HepG2 (cell line): ENCODE measurements around the gene PRR19. TPM values are rescaled to one million over a fixed set of nuclear protein-coding genes. Genes with fewer than 3 reads are reported as not detected.

ENCODE experiments used
- BCL6 ChIP-seq: IDR thresholded peaks from 2 replicates; pipeline ENCODE4 v1.6.1; 2016; ENCODE audit warnings: missing genetic modification reagents, missing compliant biosample characterization
- DNMT1 ChIP-seq: sonication (generic); formaldehyde crosslinking; IDR thresholded peaks from 2 replicates; pipeline ENCODE4 v1.5.1; 2020; ENCODE audit warnings: mild to moderate bottlenecking, missing genetic modification reagents
- FOXA3 ChIP-seq: IDR thresholded peaks from 2 replicates; pipeline ENCODE4 v1.6.1; 2016; ENCODE audit warnings: missing genetic modification reagents, missing compliant biosample characterization
- FOXK1 ChIP-seq: sonication (generic); formaldehyde crosslinking; IDR thresholded peaks from 2 replicates; pipeline ENCODE4 v1.4.0; 2020; ENCODE audit warnings: low read depth, missing genetic modification reagents, borderline replicate concordance
- HHEX ChIP-seq: IDR thresholded peaks from 2 replicates; pipeline ENCODE4 v1.6.1; 2016; ENCODE audit warnings: control low read depth
- HOXA9 ChIP-seq: sonication (generic); formaldehyde crosslinking; IDR thresholded peaks from 2 replicates; pipeline ENCODE4 v1.8.1; 2022; ENCODE audit warnings: missing genetic modification reagents, mild to moderate bottlenecking, moderate library complexity, borderline replicate concordance
- MAFF ChIP-seq: IDR thresholded peaks from 2 replicates; pipeline ENCODE4 v1.6.1; 2011; ENCODE audit warnings: low read depth, low read length, improper control_type of control experiment
- MTF2 ChIP-seq: sonication (generic); formaldehyde crosslinking; IDR thresholded peaks from 2 replicates; pipeline ENCODE4 v1.5.0; 2020; ENCODE audit warnings: missing genetic modification reagents, borderline replicate concordance
- PCBP2 ChIP-seq: fragments of 200-400 bp; formaldehyde crosslinking; optimal IDR thresholded peaks from 2 replicates; pipeline ENCODE3; 2018; ENCODE audit warnings: low read length, low read depth; ENCODE audit not compliant: poor library complexity, severe bottlenecking
- REL ChIP-seq: sonication (generic); formaldehyde crosslinking; conservative IDR thresholded peaks from 2 replicates; pipeline ENCODE4 v1.8.0; 2022; ENCODE audit warnings: mild to moderate bottlenecking, missing genetic modification reagents, moderate library complexity
- SOX6 ChIP-seq, 2 experiments: fragments of 450-650 bp in 1 of 2; sonication (generic) in 1 of 2; formaldehyde crosslinking in 1 of 2; IDR thresholded peaks; 2 replicates each; pipeline versions ENCODE4 v1.4.0 to v1.6.1; 2017 to 2020; ENCODE audit warnings: antibody characterized with exemption in 1 of 2, mild to moderate bottlenecking in 1 of 2, missing genetic modification reagents in 1 of 2
- SRSF9 ChIP-seq: fragments of 200-400 bp; formaldehyde crosslinking; IDR thresholded peaks from 2 replicates; pipeline ENCODE4 v1.6.1; 2018; ENCODE audit warnings: borderline replicate concordance, mild to moderate bottlenecking, low read depth, low read length; ENCODE audit not compliant: insufficient read depth, poor library complexity, severe bottlenecking
- TARDBP ChIP-seq: sonication (generic); formaldehyde crosslinking; IDR thresholded peaks from 2 replicates; pipeline ENCODE4 v1.8.0; 2022; ENCODE audit warnings: mild to moderate bottlenecking, missing genetic modification reagents
- ZBTB44 ChIP-seq: sonication (generic); formaldehyde crosslinking; IDR thresholded peaks from 2 replicates; pipeline ENCODE4 v1.4.0; 2020; ENCODE audit warnings: missing genetic modification reagents
- ZNF264 ChIP-seq: sonication (generic); formaldehyde crosslinking; IDR thresholded peaks from 2 replicates; pipeline ENCODE4 v1.4.0; 2020; ENCODE audit warnings: missing genetic modification reagents
- ZNF354B ChIP-seq: sonication (generic); formaldehyde crosslinking; IDR thresholded peaks from 2 replicates; pipeline ENCODE4 v1.8.0; 2022; ENCODE audit warnings: mild to moderate bottlenecking, missing genetic modification reagents
- ZNF414 ChIP-seq: sonication (generic); formaldehyde crosslinking; IDR thresholded peaks from 2 replicates; pipeline ENCODE4 v1.5.0; 2020; ENCODE audit warnings: missing genetic modification reagents
- ZNF496 ChIP-seq: sonication (generic); formaldehyde crosslinking; IDR thresholded peaks from 2 replicates; pipeline ENCODE4 v1.8.1; 2023; ENCODE audit warnings: mild to moderate bottlenecking, moderate library complexity, missing genetic modification reagents; ENCODE audit not compliant: insufficient replicate concordance
- ZNF543 ChIP-seq: sonication (generic); formaldehyde crosslinking; IDR thresholded peaks from 2 replicates; pipeline ENCODE4 v1.4.0; 2020; ENCODE audit warnings: mild to moderate bottlenecking, missing genetic modification reagents
- ZNF574 ChIP-seq: sonication (generic); formaldehyde crosslinking; IDR thresholded peaks from 2 replicates; pipeline ENCODE4 v1.4.0; 2020; ENCODE audit warnings: missing genetic modification reagents
- ZNF7 ChIP-seq: IDR thresholded peaks from 2 replicates; pipeline ENCODE4 v1.6.1; 2016; ENCODE audit warnings: missing biosample characterization, missing genetic modification reagents
- ZSCAN5A ChIP-seq: sonication (generic); formaldehyde crosslinking; IDR thresholded peaks from 2 replicates; pipeline ENCODE4 v1.8.0; 2022; ENCODE audit warnings: mild to moderate bottlenecking, missing genetic modification reagents, borderline replicate concordance
- polyA plus RNA-seq, 8 experiments: library from polyadenylated mRNA; depleted of rRNA in 3 of 8; stranded (reverse) in 7 of 8; unstranded in 1 of 8; fragments of >200 nt; fragmentation: Illumina TruSeq in 4 of 8; extraction: Trizol in 4 of 8; gene quantifications; 2 replicates each; pipeline versions ENCODE4 v1.2.1 to v1.2.3, GENCODE V29; 2011 to 2016; ENCODE audit warnings: low read depth in 4 of 8, missing spikeins in 1 of 8, mixed read lengths in 1 of 8; ENCODE audit not compliant: insufficient read depth in 1 of 8
- total RNA-seq, 5 experiments: library from RNA; depleted of rRNA; stranded (reverse); fragments of >200 nt; fragmentation: Illumina TruSeq; extraction: Trizol; gene quantifications; 2 replicates each; pipeline ENCODE4 v1.2.3, GENCODE V29; 2016; ENCODE audit warnings: low read depth in 1 of 5
- TF ChIP-seq, protein P1 (sequence below): sonication (generic); formaldehyde crosslinking; IDR thresholded peaks from 2 replicates; pipeline ENCODE4 v1.5.0; 2020; ENCODE audit warnings: missing genetic modification reagents

The PRR19 gene
- total and polyA plus RNA-seq, 2 of the 13 experiments (the other 11 are each of a cell fraction or from before 2014, with no cell fraction given) = 0.21 to 0.33 TPM

GRCh38 chr19:42325308-42325895 lies 23.5 kb downstream of the PRR19 start, which contains the start of gene MEGF8 (continued):
- TF ChIP-seq ZNF414 (CRISPR knock-in tag) = 0 out of 2 replicates have a peak, but pooled peaks have one; percentile 36
- TF ChIP-seq FOXK1 = peak; percentile 33; the same call in 1 of the 2 replicates
- TF ChIP-seq ZNF354B (CRISPR knock-in tag) = no peak
- TF ChIP-seq PCBP2 = no peak
- TF ChIP-seq ZNF574 (CRISPR knock-in tag) = peak; percentile 99
- no peak for TF ChIP-seq ZBTB44 (CRISPR knock-in tag)
- TF ChIP-seq BCL6 (CRISPR knock-in tag) = no peak
- TF ChIP-seq TARDBP (CRISPR knock-in tag) = peak; percentile 85
- no peak for TF ChIP-seq SOX6 (IDR thresholded peaks at IDR 0.05)
- TF ChIP-seq SOX6 (CRISPR knock-in tag; IDR thresholded peaks at IDR 0.05) = peak; percentile 64
- TF ChIP-seq ZSCAN5A (CRISPR knock-in tag) = no peak
- no peak for TF ChIP-seq FOXA3
- no peak for TF ChIP-seq DNMT1 (CRISPR knock-in tag)
- no peak for TF ChIP-seq MTF2 (CRISPR knock-in tag)
- no peak for TF ChIP-seq ZNF543 (CRISPR knock-in tag)
- TF ChIP-seq REL (CRISPR knock-in tag) = no peak
- no peak for TF ChIP-seq ZNF7 (CRISPR knock-in tag)
- no peak for TF ChIP-seq ZNF496 (CRISPR knock-in tag)
- no peak for TF ChIP-seq SRSF9
- TF ChIP-seq HHEX (CRISPR knock-in tag) = no peak
- no peak for TF ChIP-seq MAFF
- TF ChIP-seq ZNF264 (CRISPR knock-in tag) = no peak
- TF ChIP-seq, protein P1, sequence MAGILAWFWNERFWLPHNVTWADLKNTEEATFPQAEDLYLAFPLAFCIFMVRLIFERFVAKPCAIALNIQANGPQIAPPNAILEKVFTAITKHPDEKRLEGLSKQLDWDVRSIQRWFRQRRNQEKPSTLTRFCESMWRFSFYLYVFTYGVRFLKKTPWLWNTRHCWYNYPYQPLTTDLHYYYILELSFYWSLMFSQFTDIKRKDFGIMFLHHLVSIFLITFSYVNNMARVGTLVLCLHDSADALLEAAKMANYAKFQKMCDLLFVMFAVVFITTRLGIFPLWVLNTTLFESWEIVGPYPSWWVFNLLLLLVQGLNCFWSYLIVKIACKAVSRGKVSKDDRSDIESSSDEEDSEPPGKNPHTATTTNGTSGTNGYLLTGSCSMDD (CRISPR knock-in tag) = peak; percentile 58; the same call in 1 of the 2 replicates
- TF ChIP-seq HOXA9 (CRISPR knock-in tag) = no peak
